Retinal pigment epithelial cell (primary cell): Measurements from ENCODE around the gene HOXD3.

Experiments used
- DNase-seq: peaks from one replicate; pipeline ENCODE4 v3.0.0-alpha.2; 2010; ENCODE audit warnings: low read depth
- H3K4me3 ChIP-seq: 2 replicates; pipeline ENCODE4 v1.5.1; 2011; ENCODE audit warnings: mild to moderate bottlenecking, low read length, control low read depth, moderate library complexity
- CTCF ChIP-seq: conservative IDR thresholded peaks from 2 replicates; pipeline ENCODE4 v1.5.1; 2011; ENCODE audit warnings: low read depth, low read length, control low read depth, inconsistent platforms

Gene HOXD3

GRCh38 chr2:176122683-176123410 lies 34.3 kb upstream of the HOXD3 start, which contains the start of gene HOXD9:
HOXD9 (plus strand) TSS chr2:176122719; CDS start chr2:176122769, 50 bp downstream.
- no peak within 1 kb of the TSS for H3K4me3 ChIP-seq
- DNase-seq = no peak

GRCh38 chr2:176123411-176124109 lies 33.5 kb upstream of the HOXD3 start:
- no peak overlapping the region for H3K4me3 ChIP-seq
- DNase-seq = no peak
- TF ChIP-seq CTCF = no peak

More at GRCh38 chr2:176122683-176123410, 34.3 kb upstream of the HOXD3 start, which contains the start of gene HOXD9:
- no peak for TF ChIP-seq CTCF

GRCh38 chr2:176124110-176124946 lies 32.8 kb upstream of the HOXD3 start:
- no peak for DNase-seq
- H3K4me3 ChIP-seq = no peak overlapping the region
- TF ChIP-seq CTCF = no peak

- no peak for TF ChIP-seq CTCF
- H3K4me3 ChIP-seq = no peak overlapping the region
- no peak for DNase-seq
Measured at GRCh38 chr2:176124947-176125771, 31.9 kb upstream of the HOXD3 start.

- no peak for TF ChIP-seq CTCF
- no peak overlapping the region for H3K4me3 ChIP-seq
- no peak for DNase-seq
Measured at GRCh38 chr2:176125772-176126054, 31.4 kb upstream of the HOXD3 start.

- peak; percentile 75 for TF ChIP-seq CTCF
- no peak for DNase-seq
- no peak overlapping the region for H3K4me3 ChIP-seq
Measured at GRCh38 chr2:176126929-176127773, 30.0 kb upstream of the HOXD3 start.
